Thyroid gland (tissue), 4 donors: ENCODE results near the gene CLEC4E.

Source experiments
- POLR2A ChIP-seq, 2 donors: fragments of 450-650 bp; IDR thresholded peaks; one replicate each; pipeline ENCODE4 v1.6.1; 2017; ENCODE audit warnings: antibody characterized with exemption in 2 of 2, mild to moderate bottlenecking in 2 of 2, moderate library complexity in 1 of 2
- TF ChIP-seq, protein P1 (sequence below), 6 experiments: fragments of 200-600 bp in 3 of 6; fragments of 450-650 bp in 3 of 6; sonication (generic) in 3 of 6; IDR thresholded peaks; one replicate each; pipeline ENCODE4 v1.5.1; 2016 to 2019; ENCODE audit warnings: antibody characterized with exemption in 6 of 6, mild to moderate bottlenecking in 2 of 6, inconsistent platforms in 1 of 6, moderate library complexity in 1 of 6

DNA sequence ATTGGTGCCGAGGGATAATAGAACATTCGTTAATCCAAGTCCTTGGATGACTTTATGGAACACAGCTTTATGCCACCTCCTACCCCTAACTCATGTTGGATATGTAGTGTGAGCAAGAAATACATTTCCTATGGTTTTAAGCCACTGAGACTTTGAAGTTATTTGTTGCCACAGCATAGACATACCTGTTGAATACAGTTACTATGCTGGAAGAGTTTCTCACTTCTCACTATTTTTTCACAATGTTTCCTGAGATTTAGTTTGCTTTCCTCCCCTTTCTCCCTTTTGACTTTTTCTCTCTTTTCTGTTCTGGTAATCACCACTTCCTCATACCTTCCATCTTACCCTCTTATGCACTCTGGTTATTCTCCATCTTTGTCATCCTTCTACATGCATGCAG is 7.5 kb upstream of the CLEC4E start:
- TF ChIP-seq, protein P1, sequence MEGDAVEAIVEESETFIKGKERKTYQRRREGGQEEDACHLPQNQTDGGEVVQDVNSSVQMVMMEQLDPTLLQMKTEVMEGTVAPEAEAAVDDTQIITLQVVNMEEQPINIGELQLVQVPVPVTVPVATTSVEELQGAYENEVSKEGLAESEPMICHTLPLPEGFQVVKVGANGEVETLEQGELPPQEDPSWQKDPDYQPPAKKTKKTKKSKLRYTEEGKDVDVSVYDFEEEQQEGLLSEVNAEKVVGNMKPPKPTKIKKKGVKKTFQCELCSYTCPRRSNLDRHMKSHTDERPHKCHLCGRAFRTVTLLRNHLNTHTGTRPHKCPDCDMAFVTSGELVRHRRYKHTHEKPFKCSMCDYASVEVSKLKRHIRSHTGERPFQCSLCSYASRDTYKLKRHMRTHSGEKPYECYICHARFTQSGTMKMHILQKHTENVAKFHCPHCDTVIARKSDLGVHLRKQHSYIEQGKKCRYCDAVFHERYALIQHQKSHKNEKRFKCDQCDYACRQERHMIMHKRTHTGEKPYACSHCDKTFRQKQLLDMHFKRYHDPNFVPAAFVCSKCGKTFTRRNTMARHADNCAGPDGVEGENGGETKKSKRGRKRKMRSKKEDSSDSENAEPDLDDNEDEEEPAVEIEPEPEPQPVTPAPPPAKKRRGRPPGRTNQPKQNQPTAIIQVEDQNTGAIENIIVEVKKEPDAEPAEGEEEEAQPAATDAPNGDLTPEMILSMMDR (IDR thresholded peaks at IDR 0.05): no peak
- TF ChIP-seq POLR2A (IDR thresholded peaks at IDR 0.05): no peak
